ENCODE measurements around the gene AP2B1.

GRCh38 chr17:35763767-35764122, 176.6 kb downstream of the AP2B1 start:
- TF ChIP-seq, protein P1, sequence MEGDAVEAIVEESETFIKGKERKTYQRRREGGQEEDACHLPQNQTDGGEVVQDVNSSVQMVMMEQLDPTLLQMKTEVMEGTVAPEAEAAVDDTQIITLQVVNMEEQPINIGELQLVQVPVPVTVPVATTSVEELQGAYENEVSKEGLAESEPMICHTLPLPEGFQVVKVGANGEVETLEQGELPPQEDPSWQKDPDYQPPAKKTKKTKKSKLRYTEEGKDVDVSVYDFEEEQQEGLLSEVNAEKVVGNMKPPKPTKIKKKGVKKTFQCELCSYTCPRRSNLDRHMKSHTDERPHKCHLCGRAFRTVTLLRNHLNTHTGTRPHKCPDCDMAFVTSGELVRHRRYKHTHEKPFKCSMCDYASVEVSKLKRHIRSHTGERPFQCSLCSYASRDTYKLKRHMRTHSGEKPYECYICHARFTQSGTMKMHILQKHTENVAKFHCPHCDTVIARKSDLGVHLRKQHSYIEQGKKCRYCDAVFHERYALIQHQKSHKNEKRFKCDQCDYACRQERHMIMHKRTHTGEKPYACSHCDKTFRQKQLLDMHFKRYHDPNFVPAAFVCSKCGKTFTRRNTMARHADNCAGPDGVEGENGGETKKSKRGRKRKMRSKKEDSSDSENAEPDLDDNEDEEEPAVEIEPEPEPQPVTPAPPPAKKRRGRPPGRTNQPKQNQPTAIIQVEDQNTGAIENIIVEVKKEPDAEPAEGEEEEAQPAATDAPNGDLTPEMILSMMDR (IDR thresholded peaks at IDR 0.05; ENCODE audit: low read depth, low read length, poor library complexity, severe bottlenecking), result no peak
- TF ChIP-seq EZH2phosphoT487 (IDR thresholded peaks at IDR 0.05; ENCODE audit: borderline replicate concordance, low read length), result no peak

All from DOHH2 (cell line).